SK-N-SH (cell line): ENCODE data around the gene MYO15B. TPM values are rescaled to one million over a fixed set of nuclear protein-coding genes. Genes with fewer than 3 reads are reported as not detected.

Source experiments
- CTCF ChIA-PET: fragments of 300-600, 350-600 bp; formaldehyde crosslinking; extraction: SDS; loops from one replicate; lab custom pipeline; 2021; lab: Yijun Ruan, JAX
- POLR2A ChIA-PET: fragments of 350-600 bp; sonication (Branson Sonifier 250); formaldehyde crosslinking; extraction: SDS; loops from one replicate; lab custom pipeline; 2020; ENCODE audit warnings: antibody characterized with exemption, inconsistent platforms; lab: Yijun Ruan, JAX
- DNase-seq: peaks from one replicate; pipeline ENCODE4 v3.0.0; 2012
- H2AFZ ChIP-seq: fragments of 200-600 bp; sonication (generic); 2 replicates; pipeline ENCODE4 v1.8.1; 2016; ENCODE audit warnings: antibody characterized with exemption, mild to moderate bottlenecking, low read depth
- H3F3A ChIP-seq: fragments of 200-600 bp; sonication (generic); replicated peaks from 2 replicates; pipeline ENCODE3; 2016; ENCODE audit warnings: antibody characterized with exemption, mild to moderate bottlenecking; ENCODE audit not compliant: insufficient read depth
- H3K27ac ChIP-seq, 2 experiments: fragments of 200-500 bp in 1 of 2; fragments of 200-600 bp in 1 of 2; sonication (Bioruptor generic) in 1 of 2; sonication (generic), shearing (Covaris generic) in 1 of 2; 2 replicates each; pipeline versions ENCODE4 v1.5.1 to v1.6.1; 2014 to 2016; ENCODE audit warnings: low read depth in 2 of 2, inconsistent platforms in 1 of 2, low read length in 1 of 2, mild to moderate bottlenecking in 1 of 2, mixed read lengths in 1 of 2
- H3K27me3 ChIP-seq: fragments of 200-600 bp; sonication (generic), shearing (Covaris generic); 2 replicates; pipeline ENCODE4 v1.6.1; 2016; ENCODE audit warnings: mixed run types; ENCODE audit not compliant: insufficient read depth
- H3K36me3 ChIP-seq, 2 experiments: fragments of 200-500 bp in 1 of 2; fragments of 200-600 bp in 1 of 2; sonication (Bioruptor generic) in 1 of 2; sonication (generic) in 1 of 2; replicated peaks in 1 of 2; 2 replicates each; pipeline versions ENCODE3 to v1.5.1; 2014 to 2016; ENCODE audit warnings: low read length in 1 of 2, mild to moderate bottlenecking in 1 of 2; ENCODE audit not compliant: insufficient read depth in 2 of 2, control insufficient read depth in 1 of 2
- H3K4me1 ChIP-seq, 2 experiments: fragments of 200-500 bp in 1 of 2; fragments of 200-600 bp in 1 of 2; sonication (Bioruptor generic) in 1 of 2; sonication (generic), shearing (Covaris generic) in 1 of 2; 2 replicates each; pipeline versions ENCODE4 v1.5.1 to v1.6.1; 2014 to 2016; ENCODE audit warnings: low read depth in 1 of 2, low read length in 1 of 2, mixed run types in 1 of 2; ENCODE audit not compliant: insufficient read depth in 2 of 2, control insufficient read depth in 1 of 2
- H3K4me2 ChIP-seq: fragments of 200-600 bp; sonication (generic), shearing (Covaris generic); 2 replicates; pipeline ENCODE4 v1.6.1; 2017; ENCODE audit warnings: mixed run types
- H3K4me3 ChIP-seq, 2 experiments: fragments of 200-500 bp in 1 of 2; fragments of 200-600 bp in 1 of 2; sonication (Bioruptor generic) in 1 of 2; sonication (generic), shearing (Covaris generic) in 1 of 2; 2 replicates each; pipeline versions ENCODE4 v1.5.1 to v1.8.1; 2014 to 2016; ENCODE audit warnings: low read depth in 2 of 2, inconsistent platforms in 1 of 2, low read length in 1 of 2, mild to moderate bottlenecking in 1 of 2, mixed read lengths in 1 of 2, moderate library complexity in 1 of 2
- H3K79me2 ChIP-seq: fragments of 200-600 bp; sonication (generic); 2 replicates; pipeline ENCODE4 v1.8.1; 2017; ENCODE audit warnings: mild to moderate bottlenecking; ENCODE audit not compliant: insufficient read depth
- H3K9ac ChIP-seq: fragments of 200-600 bp; sonication (generic); 2 replicates; pipeline ENCODE4 v1.6.1; 2017; ENCODE audit warnings: mixed run types
- H3K9me2 ChIP-seq: fragments of 200-600 bp; sonication (generic); 2 replicates; pipeline ENCODE4 v1.6.1; 2017; ENCODE audit warnings: mixed run types
- H3K9me3 ChIP-seq: fragments of 200-600 bp; sonication (generic); 2 replicates; pipeline ENCODE4 v1.6.1; 2017; ENCODE audit warnings: mixed run types, mild to moderate bottlenecking, moderate library complexity
- H4K20me1 ChIP-seq: fragments of 200-600 bp; sonication (generic); 2 replicates; pipeline ENCODE4 v1.6.1; 2017; ENCODE audit warnings: mild to moderate bottlenecking, mixed run types; ENCODE audit not compliant: insufficient read depth
- CHD2 ChIP-seq: fragments of 150-350 bp; IDR thresholded peaks from 2 replicates; pipeline ENCODE4 v1.6.1; 2018; ENCODE audit warnings: low read length; ENCODE audit not compliant: partially characterized antibody
- EP300 ChIP-seq, 2 experiments: IDR thresholded peaks; 2 replicates each; pipeline versions ENCODE4 v1.4.0 to v1.6.1; 2012; ENCODE audit warnings: borderline replicate concordance in 1 of 2, low read depth in 1 of 2, low read length in 1 of 2
- FOSL2 ChIP-seq: IDR thresholded peaks from 2 replicates; pipeline ENCODE4 v1.4.0; 2012; ENCODE audit warnings: low read depth, mild to moderate bottlenecking, moderate library complexity, borderline replicate concordance
- GATA2 ChIP-seq: sonication (generic); formaldehyde crosslinking; IDR thresholded peaks from 2 replicates; pipeline ENCODE4 v1.5.0; 2020; ENCODE audit warnings: mild to moderate bottlenecking, missing genetic modification reagents
- RCOR1 ChIP-seq: fragments of 150-350 bp; IDR thresholded peaks from 2 replicates; pipeline ENCODE4 v1.6.1; 2017; ENCODE audit warnings: antibody characterized with exemption, low read length
- RXRA ChIP-seq: IDR thresholded peaks from 2 replicates; pipeline ENCODE4 v1.4.0; 2012; ENCODE audit warnings: low read depth, mild to moderate bottlenecking, borderline replicate concordance
- SMC3 ChIP-seq: IDR thresholded peaks from 2 replicates; pipeline ENCODE4 v1.6.1; 2012; ENCODE audit warnings: low read depth, low read length, improper control_type of control experiment
- TAF1 ChIP-seq: IDR thresholded peaks from 2 replicates; pipeline ENCODE4 v1.6.1; 2012; ENCODE audit warnings: low read depth, mild to moderate bottlenecking, low read length, moderate library complexity, borderline replicate concordance
- TCF12 ChIP-seq: IDR thresholded peaks from 2 replicates; pipeline ENCODE4 v1.4.0; 2012
- YY1 ChIP-seq: IDR thresholded peaks from 2 replicates; pipeline ENCODE4 v1.4.0; 2012; ENCODE audit warnings: low read depth, mild to moderate bottlenecking
- WGBS: methylation state at CpG from one replicate; pipeline ENCODE4 v1.1.6; 2017; ENCODE audit warnings: low lambda C conversion rate; 5-methylcytosine and 5-hydroxymethylcytosine counted together
- polyA plus RNA-seq, 3 experiments: library from polyadenylated mRNA; depleted of rRNA; stranded (reverse); fragments of >200 nt; gene quantifications; 2 replicates each; pipeline ENCODE4 v1.2.3, GENCODE V29; 2012
- TF ChIP-seq, protein P1 (sequence below): fragments of 150-350 bp; IDR thresholded peaks from 2 replicates; pipeline ENCODE4 v1.6.1; 2017; ENCODE audit warnings: antibody characterized with exemption, low read length, low read depth, borderline replicate concordance

The MYO15B gene
- polyA plus RNA-seq, 1 of the 3 experiments (the other 2 are of a cell fraction) = 10.3 TPM

DNA sequence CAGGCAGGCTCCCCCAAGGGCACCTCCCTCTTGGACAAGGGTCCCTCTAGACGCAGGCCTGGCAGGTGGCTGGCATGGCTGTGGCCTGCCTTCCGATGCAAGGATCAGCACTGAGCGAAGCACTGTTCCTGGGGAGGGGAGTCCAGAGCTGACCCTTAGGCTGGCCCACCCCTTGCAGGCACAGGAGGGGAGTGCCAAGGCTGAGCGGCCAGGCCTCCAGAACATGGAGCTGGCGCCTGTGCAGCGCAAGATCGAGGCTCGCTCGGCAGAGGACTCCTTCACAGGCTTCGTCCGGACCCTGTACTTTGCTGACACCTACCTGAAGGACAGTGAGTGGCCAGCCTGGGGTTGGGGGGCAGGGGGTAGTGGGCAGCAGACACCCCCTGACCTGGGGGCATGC, 16.8 kb upstream of the MYO15B start:
- no peak for DNase-seq
- H3K9ac ChIP-seq = no peak overlapping the region
- CTCF ChIA-PET = interaction anchor here (0.9 to 1.7 kb wide), 5 partner anchors 18 to 177 kb away, joined by 3 to 11 read pairs (median 7); partner anchors contain the start of gene SMIM5

DNA sequence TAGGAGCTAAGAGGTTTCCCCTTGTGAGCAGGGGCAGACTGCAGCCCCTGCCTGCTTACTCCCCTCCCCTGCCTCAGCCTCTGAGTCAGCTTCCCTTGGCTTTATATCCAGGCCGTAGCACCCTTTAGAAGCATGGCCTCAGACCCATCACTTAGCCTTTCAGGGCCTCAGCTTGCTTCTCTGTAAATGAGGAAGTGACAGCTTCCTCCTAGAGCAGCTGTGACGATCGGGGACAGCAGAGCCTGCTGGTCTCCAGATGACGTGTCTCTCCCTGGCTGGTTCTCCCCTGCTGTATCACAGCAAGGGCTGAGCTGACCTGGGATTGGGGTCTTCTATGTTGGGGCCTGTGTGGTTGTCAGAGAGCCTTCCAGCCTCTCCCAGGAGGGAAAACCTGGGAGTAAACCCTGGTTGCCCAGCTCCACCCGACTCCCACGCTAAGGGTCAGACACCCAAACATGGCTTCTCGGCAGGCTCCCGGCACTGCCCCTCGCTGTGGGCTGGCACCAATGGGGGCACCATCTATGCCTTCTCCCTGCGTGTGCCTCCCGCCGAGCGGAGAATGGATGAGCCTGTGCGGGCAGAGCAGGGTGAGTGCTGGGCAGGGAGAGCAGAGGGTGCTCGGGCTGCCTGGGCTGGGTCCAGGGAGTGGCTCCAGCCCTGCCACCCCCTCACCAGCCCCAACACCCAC, 16.3 kb upstream of the MYO15B start:
- no peak overlapping the region for H3K4me2 ChIP-seq
- H3K9me3 ChIP-seq = no peaks in the 10 kb centered on the region
- 88% methylated on average over 15 of the region's 15 CpGs for WGBS
- TF ChIP-seq, protein P1, sequence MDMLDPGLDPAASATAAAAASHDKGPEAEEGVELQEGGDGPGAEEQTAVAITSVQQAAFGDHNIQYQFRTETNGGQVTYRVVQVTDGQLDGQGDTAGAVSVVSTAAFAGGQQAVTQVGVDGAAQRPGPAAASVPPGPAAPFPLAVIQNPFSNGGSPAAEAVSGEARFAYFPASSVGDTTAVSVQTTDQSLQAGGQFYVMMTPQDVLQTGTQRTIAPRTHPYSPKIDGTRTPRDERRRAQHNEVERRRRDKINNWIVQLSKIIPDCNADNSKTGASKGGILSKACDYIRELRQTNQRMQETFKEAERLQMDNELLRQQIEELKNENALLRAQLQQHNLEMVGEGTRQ = no peak
- no peak for TF ChIP-seq TAF1
- H3F3A ChIP-seq = no peaks in the 10 kb centered on the region
- no peak overlapping the region for H3K9ac ChIP-seq
- no peaks in the 10 kb centered on the region for H3K36me3 ChIP-seq
- no peaks in the 10 kb centered on the region for H3K27me3 ChIP-seq
- H4K20me1 ChIP-seq = no peaks in the 10 kb centered on the region
- DNase-seq = no peak
- POLR2A ChIA-PET = no interaction called here
- H2AFZ ChIP-seq = no peak overlapping the region; the same call in 1 of the 2 replicates
- CTCF ChIA-PET = interaction anchor here (0.9 to 1.7 kb wide), 5 partner anchors 18 to 176 kb away, joined by 3 to 11 read pairs (median 7); partner anchors contain the start of gene SMIM5
- H3K4me3 ChIP-seq = no peak overlapping the region
- H3K27ac ChIP-seq = no peak overlapping the region
- H3K9me2 ChIP-seq = no peaks in the 10 kb centered on the region
- no peaks in the 10 kb centered on the region for H3K79me2 ChIP-seq
- H3K4me1 ChIP-seq = no peaks in the 10 kb centered on the region; a peak in 1 of 4 replicates

More for the DNA sequence above, 16.8 kb upstream of the MYO15B start:
- TF ChIP-seq EP300 (IDR thresholded peaks at IDR 0.05; ENCODE audit: borderline replicate concordance in 1 of 2, low read depth in 1 of 2, low read length in 1 of 2) (no peak), RXRA (no peak)
- Histone ChIP-seq H3F3A (no peaks in the 10 kb centered on the region), H3K79me2 (no peaks in the 10 kb centered on the region), H3K27me3 (no peaks in the 10 kb centered on the region), H3K4me2 (no peak overlapping the region), H3K36me3 (no peaks in the 10 kb centered on the region), H2AFZ (no peak overlapping the region), H3K4me1 (no peaks in the 10 kb centered on the region; a peak in 1 of 4 replicates), H4K20me1 (no peaks in the 10 kb centered on the region), H3K27ac (no peak overlapping the region), H3K9me3 (no peaks in the 10 kb centered on the region), H3K9me2 (no peaks in the 10 kb centered on the region), H3K4me3 (no peak overlapping the region)
- POLR2A ChIA-PET = no interaction called here
- 88% methylated on average over 9 of the region's 11 CpGs for WGBS

DNA sequence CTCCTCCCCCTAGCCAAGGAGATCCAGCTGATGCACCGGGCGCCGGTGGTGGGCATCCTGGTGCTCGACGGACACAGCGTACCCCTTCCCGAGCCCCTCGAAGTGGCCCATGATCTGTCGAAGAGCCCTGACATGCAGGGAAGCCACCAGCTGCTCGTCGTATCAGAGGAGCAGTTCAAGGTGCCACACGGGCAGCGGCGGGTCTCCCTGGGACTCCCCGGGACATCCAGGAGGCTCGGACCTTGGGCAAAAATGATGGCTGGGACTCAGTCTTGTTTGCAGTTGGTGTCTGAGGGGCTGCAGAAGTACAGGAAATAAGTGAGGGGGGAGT, 15.8 kb upstream of the MYO15B start:
- Histone ChIP-seq H3K9me2 (no peaks in the 10 kb centered on the region), H3K4me1 (no peaks in the 10 kb centered on the region; a peak in 1 of 4 replicates), H3F3A (no peaks in the 10 kb centered on the region), H2AFZ (no peak overlapping the region), H3K36me3 (no peaks in the 10 kb centered on the region), H3K9ac (no peak overlapping the region), H3K4me2 (no peak overlapping the region), H4K20me1 (no peaks in the 10 kb centered on the region), H3K79me2 (no peaks in the 10 kb centered on the region), H3K27ac (no peak overlapping the region), H3K27me3 (no peaks in the 10 kb centered on the region), H3K9me3 (no peaks in the 10 kb centered on the region), H3K4me3 (no peak overlapping the region)
- POLR2A ChIA-PET = no interaction called here
- TF ChIP-seq TAF1 (no peak), CHD2 (no peak), SMC3 (no peak), TCF12 (no peak), YY1 (no peak), FOSL2 (no peak), GATA2 (CRISPR knock-in tag) (no peak), RCOR1 (no peak)
- no peak for DNase-seq
- WGBS = 95% methylated on average over 16 of the region's 16 CpGs
- CTCF ChIA-PET = interaction anchor here (1.3 to 1.7 kb wide), 3 partner anchors 17 to 176 kb away, joined by 7 to 11 read pairs (median 10); partner anchors contain the start of gene SMIM5
